ENCODE measurements around the gene PRKAR1B. TPM values are rescaled to one million over a fixed set of nuclear protein-coding genes. Genes with fewer than 3 reads are reported as not detected.

PRKAR1B gene
- total and polyA plus RNA-seq, 2 donors, result 12.3 to 13.7 TPM

- DNase-seq (ENCODE audit: extremely low spot score), result no peak
- no peak overlapping the region for H3K4me3 ChIP-seq (ENCODE audit: low read depth, low read length)
- no peaks in the 10 kb centered on the region for H3K4me1 ChIP-seq (ENCODE audit: insufficient read depth)
- H3K27ac ChIP-seq (ENCODE audit: low read depth), result no peak overlapping the region
- no peaks in the 10 kb centered on the region for H3K36me3 ChIP-seq (ENCODE audit: insufficient read depth)
- WGBS, result 98% methylated on average over 1 of the region's 1 CpG
Measured at GRCh38 chr7:566100-566499, 161.0 kb downstream of the PRKAR1B start.

GRCh38 chr7:564176-564865 is 162.8 kb downstream of the PRKAR1B start:
- Histone ChIP-seq H3K36me3 (ENCODE audit: insufficient read depth) (no peaks in the 10 kb centered on the region), H3K4me3 (ENCODE audit: low read depth, low read length) (no peak overlapping the region), H3K27ac (ENCODE audit: low read depth) (no peak overlapping the region), H3K4me1 (ENCODE audit: insufficient read depth) (no peaks in the 10 kb centered on the region)
- DNase-seq (ENCODE audit: extremely low spot score), result no peak
- 90% methylated on average over 26 of the region's 26 CpGs for WGBS

DNA sequence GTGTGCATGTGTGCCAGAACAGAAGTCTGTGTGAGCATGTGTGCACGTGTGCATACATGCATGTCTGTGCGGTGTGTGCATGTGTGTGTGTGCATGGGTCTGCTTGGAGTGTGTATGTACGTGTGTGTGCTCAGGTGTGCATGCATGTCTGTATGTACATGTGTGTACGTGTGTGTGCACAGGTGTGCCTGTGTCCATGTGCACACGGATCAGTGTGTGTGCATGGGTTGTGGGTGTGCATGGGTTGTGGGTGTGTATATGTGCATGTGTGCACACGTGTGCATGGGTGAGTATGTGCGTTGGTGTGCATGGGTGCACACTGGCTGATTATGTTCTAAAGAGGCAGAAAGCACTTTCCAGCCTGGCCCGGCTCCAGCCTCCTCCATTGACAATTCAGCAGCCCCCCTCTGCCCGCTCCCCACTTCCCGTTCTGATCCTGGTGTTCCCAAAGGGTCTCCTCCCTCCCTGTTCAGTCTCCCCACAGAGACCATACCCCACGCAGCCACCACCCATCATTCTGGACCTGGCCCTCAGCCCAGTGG is 163.4 kb downstream of the PRKAR1B start:
- Histone ChIP-seq H3K36me3 (ENCODE audit: insufficient read depth) (no peaks in the 10 kb centered on the region), H3K4me3 (ENCODE audit: low read depth, low read length) (no peak overlapping the region), H3K4me1 (ENCODE audit: insufficient read depth) (no peaks in the 10 kb centered on the region), H3K27ac (ENCODE audit: low read depth) (no peak overlapping the region)
- WGBS, result 91% methylated on average over 11 of the region's 11 CpGs
- no peak for DNase-seq (ENCODE audit: extremely low spot score)

GRCh38 chr7:562789-563628 is 164.1 kb downstream of the PRKAR1B start:
- H3K27ac ChIP-seq (ENCODE audit: low read depth), result no peak overlapping the region

GRCh38 chr7:562374-562675 is 164.8 kb downstream of the PRKAR1B start:
- Histone ChIP-seq H3K27ac (ENCODE audit: low read depth) (no peak overlapping the region), H3K36me3 (ENCODE audit: insufficient read depth) (no peaks in the 10 kb centered on the region), H3K4me3 (ENCODE audit: low read depth, low read length) (no peak overlapping the region), H3K4me1 (ENCODE audit: insufficient read depth) (no peaks in the 10 kb centered on the region)
- no peak for DNase-seq (ENCODE audit: extremely low spot score)
- 89% methylated on average over 7 of the region's 7 CpGs for WGBS

More at GRCh38 chr7:562789-563628, 164.1 kb downstream of the PRKAR1B start:
- Histone ChIP-seq H3K4me1 (ENCODE audit: insufficient read depth) (no peaks in the 10 kb centered on the region), H3K4me3 (ENCODE audit: low read depth, low read length) (no peak overlapping the region), H3K36me3 (ENCODE audit: insufficient read depth) (no peaks in the 10 kb centered on the region)
- 92% methylated on average over 17 of the region's 17 CpGs for WGBS
- no peak for DNase-seq (ENCODE audit: extremely low spot score)

DNA sequence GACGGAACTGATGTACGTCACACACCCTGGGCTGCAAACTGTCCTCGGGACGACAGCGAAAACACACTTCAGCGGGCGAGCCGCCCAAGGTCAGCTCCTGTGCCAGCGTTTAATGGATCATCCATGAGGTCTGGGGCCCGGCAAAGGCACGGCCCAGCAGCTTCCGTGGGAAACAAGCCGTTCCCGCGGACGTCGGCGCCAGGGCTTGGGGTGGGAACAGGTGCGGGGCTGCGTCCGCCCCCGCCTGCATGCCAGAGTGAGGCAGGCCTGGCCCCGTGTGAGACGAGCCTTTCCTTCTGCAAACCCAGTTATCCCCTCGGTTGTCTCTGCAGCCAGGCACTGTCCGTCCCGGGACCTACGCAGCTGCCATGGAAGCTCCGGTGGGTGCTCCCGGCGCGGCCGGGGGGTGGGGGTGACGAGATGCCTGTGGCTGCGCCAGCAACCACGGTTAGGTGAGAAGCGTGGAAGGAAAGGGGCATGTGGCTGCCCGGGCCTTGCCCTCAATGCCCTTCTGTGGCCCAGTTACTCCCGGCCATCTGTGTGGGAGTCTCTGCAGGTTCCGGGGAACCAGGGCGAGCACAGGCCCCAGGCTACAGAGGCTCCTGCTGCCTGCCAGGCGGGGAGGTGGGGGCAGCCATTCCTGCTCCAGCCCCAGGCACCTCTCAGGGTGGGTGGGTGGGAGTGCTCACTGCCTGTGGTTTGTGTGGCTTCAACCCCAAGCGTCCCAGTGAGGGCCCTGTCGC is 165.3 kb downstream of the PRKAR1B start:
- Histone ChIP-seq H3K36me3 (ENCODE audit: insufficient read depth) (no peaks in the 10 kb centered on the region), H3K27ac (ENCODE audit: low read depth) (no peak overlapping the region), H3K4me1 (ENCODE audit: insufficient read depth) (no peaks in the 10 kb centered on the region), H3K4me3 (ENCODE audit: low read depth, low read length) (no peak overlapping the region)
- 92% methylated on average over 44 of the region's 44 CpGs for WGBS
- DNase-seq (ENCODE audit: extremely low spot score), result no peak

DNA sequence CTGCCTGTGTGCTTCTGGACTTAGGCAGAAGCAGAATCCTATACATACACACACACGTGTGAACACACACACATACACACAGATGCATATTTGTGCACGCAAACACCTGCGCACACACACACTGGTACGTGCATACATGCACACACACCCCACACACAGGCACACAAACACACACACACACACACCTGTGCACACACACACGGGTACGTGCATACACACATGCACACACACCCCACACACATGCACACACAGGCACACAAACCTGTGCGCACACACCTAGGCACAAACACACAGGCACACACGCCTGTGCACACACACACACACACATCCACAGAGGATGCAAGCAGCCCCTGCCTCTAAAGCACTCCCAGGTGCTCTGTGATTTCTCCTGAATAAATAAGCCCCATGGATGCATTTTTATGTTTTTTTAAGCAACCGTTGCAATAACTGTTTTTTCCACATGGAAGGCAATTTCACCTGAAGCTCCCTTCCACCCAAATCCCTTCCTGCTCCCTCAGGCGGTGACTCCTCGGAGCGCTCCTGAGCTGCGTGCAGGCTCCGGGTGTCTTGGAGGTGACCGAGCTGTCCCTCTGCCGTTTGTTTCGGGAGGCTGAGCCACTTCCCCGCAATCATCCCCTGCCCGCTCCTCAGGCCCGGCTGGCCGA is 166.0 kb downstream of the PRKAR1B start:
- DNase-seq (ENCODE audit: extremely low spot score), result no peak
- no peaks in the 10 kb centered on the region for H3K36me3 ChIP-seq (ENCODE audit: insufficient read depth)
- no peak overlapping the region for H3K27ac ChIP-seq (ENCODE audit: low read depth)
- H3K4me1 ChIP-seq (ENCODE audit: insufficient read depth), result no peaks in the 10 kb centered on the region
- WGBS, result 91% methylated on average over 21 of the region's 21 CpGs
- H3K4me3 ChIP-seq (ENCODE audit: low read depth, low read length), result no peak overlapping the region

DNA sequence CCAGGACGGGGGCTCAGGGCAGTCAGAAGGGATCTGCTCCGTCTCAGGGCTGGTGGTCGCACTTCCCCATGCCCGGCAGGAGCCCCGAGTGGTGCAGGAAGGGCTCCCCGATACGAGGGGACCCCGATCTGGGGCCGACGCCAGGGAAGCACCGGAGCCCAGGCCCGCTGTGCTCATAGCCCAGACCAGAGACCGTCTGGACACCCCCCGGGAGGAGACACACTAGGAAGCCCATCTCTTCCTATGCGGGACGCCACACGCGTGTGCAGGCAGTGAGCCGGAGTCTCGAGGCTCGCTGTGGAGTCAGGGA is 167.7 kb downstream of the PRKAR1B start:
- DNase-seq (ENCODE audit: extremely low spot score), result no peak
- H3K36me3 ChIP-seq (ENCODE audit: insufficient read depth), result no peaks in the 10 kb centered on the region
- H3K4me3 ChIP-seq (ENCODE audit: low read depth, low read length), result no peak overlapping the region
- no peaks in the 10 kb centered on the region for H3K4me1 ChIP-seq (ENCODE audit: insufficient read depth)
- WGBS, result 94% methylated on average over 21 of the region's 21 CpGs
- H3K27ac ChIP-seq (ENCODE audit: low read depth), result no peak overlapping the region

GRCh38 chr7:557558-557881 is 169.6 kb downstream of the PRKAR1B start:
- no peak for DNase-seq (ENCODE audit: extremely low spot score)
- Histone ChIP-seq H3K27ac (ENCODE audit: low read depth) (no peak overlapping the region), H3K4me1 (ENCODE audit: insufficient read depth) (no peaks in the 10 kb centered on the region), H3K4me3 (ENCODE audit: low read depth, low read length) (no peak overlapping the region), H3K36me3 (ENCODE audit: insufficient read depth) (no peaks in the 10 kb centered on the region)
- 92% methylated on average over 12 of the region's 12 CpGs for WGBS

DNA sequence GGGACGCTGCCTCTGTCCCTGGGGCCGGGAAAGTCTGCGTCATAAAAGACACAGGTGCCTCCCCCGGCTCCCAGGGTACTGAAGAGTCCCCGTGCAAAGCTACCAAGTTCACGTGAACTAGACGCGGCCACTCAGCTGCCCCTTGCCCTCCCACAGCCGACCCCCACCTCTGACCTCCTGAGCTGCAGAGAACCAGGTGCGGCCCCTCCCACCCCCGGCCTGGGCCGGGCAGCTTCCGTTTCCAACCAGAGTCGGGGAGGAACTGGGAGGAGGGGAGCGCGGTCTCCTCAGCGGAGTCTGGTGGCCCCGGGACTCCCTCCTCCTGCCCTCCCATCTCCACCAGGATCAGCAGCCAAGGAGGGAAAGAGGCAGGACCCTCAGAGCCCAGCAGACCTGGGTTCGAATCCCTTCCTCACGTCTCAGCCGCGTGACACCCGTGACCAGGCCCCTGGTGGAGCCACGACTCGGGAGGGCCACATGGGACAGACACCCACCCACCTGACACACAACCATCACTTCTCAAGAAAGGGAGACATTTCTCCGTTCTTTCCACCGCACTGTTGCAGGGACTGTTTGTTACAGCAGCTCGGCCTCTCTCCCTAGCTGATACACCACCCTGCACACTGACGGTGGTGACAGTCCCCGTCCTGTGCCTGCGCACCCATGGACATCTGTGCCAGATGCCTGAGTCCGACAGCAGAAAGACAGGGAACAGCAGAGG is 170.1 kb downstream of the PRKAR1B start:
- Histone ChIP-seq H3K27ac (ENCODE audit: low read depth) (no peak overlapping the region), H3K4me1 (ENCODE audit: insufficient read depth) (no peaks in the 10 kb centered on the region), H3K4me3 (ENCODE audit: low read depth, low read length) (no peak overlapping the region), H3K36me3 (ENCODE audit: insufficient read depth) (no peaks in the 10 kb centered on the region)
- WGBS, result 92% methylated on average over 32 of the region's 32 CpGs
- DNase-seq (ENCODE audit: extremely low spot score), result no peak

- no peaks in the 10 kb centered on the region for H3K36me3 ChIP-seq (ENCODE audit: insufficient read depth)
- H3K4me3 ChIP-seq (ENCODE audit: low read depth, low read length), result no peak overlapping the region
- H3K27ac ChIP-seq (ENCODE audit: low read depth), result no peak overlapping the region
- no peaks in the 10 kb centered on the region for H3K4me1 ChIP-seq (ENCODE audit: insufficient read depth)
- DNase-seq (ENCODE audit: extremely low spot score), result no peak
- WGBS, result 87% methylated on average over 30 of the region's 30 CpGs
Measured at GRCh38 chr7:556291-556826, 170.7 kb downstream of the PRKAR1B start.

DNA sequence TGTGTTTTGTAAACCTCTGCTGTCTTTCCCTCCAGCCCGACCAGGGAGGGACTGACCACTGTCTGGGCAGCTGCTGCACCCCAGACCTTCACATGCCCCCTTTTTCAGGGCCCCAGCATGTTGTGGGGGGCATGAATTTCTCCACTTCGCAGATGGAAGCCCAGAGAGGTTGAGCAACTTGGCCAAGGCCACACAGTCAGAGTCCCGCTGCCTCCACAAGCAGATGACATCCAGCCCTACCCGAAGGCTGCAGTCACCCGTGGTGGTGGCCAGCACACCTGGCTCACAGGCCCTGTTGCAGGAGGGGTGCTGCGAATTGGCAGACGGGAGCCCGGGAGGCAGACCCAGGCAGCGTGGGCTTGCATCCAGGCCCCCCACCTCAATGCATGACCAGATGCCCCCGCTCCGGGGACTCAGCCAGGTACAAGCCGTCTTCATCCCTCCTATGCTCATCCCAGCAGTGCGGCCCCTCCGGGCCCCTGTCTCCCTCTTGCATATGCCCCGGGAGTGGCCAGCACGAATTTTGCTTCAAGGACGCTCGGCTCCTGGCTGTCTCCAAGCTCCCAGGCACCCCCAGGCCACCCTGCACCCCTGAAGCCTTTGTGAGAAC is 171.4 kb downstream of the PRKAR1B start:
- no peaks in the 10 kb centered on the region for H3K36me3 ChIP-seq (ENCODE audit: insufficient read depth)
- 95% methylated on average over 18 of the region's 18 CpGs for WGBS
- no peaks in the 10 kb centered on the region for H3K4me1 ChIP-seq (ENCODE audit: insufficient read depth)
- H3K27ac ChIP-seq (ENCODE audit: low read depth), result no peak overlapping the region
- H3K4me3 ChIP-seq (ENCODE audit: low read depth, low read length), result no peak overlapping the region
- no peak for DNase-seq (ENCODE audit: extremely low spot score)

Measured in urinary bladder (tissue), 4 donors.